ENCODE data around the gene CTSZ.

Gene CTSZ

DNA sequence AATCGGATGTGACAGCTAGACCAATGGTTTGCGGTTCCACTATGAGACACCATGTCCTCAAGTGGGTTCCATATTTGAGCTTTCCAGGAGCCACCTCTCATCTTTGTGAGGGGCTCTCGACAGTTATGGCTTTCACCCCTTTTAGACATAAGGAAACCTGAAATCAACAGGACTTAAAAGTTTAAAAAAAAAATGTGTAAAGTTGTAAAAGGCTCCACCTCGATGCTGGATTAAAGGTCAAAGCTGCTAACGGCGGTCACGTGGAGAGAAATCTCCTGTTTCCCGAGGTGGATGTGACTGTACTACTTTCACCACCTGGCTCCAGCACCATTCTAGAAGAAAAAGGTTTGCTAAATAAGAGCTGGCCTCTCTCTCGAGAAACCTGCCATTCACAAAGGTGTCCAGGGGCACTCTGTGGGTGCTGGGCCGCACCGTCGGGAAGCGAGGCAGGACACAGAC is 24.5 kb upstream of the CTSZ start:
- TF ChIP-seq, protein P1, sequence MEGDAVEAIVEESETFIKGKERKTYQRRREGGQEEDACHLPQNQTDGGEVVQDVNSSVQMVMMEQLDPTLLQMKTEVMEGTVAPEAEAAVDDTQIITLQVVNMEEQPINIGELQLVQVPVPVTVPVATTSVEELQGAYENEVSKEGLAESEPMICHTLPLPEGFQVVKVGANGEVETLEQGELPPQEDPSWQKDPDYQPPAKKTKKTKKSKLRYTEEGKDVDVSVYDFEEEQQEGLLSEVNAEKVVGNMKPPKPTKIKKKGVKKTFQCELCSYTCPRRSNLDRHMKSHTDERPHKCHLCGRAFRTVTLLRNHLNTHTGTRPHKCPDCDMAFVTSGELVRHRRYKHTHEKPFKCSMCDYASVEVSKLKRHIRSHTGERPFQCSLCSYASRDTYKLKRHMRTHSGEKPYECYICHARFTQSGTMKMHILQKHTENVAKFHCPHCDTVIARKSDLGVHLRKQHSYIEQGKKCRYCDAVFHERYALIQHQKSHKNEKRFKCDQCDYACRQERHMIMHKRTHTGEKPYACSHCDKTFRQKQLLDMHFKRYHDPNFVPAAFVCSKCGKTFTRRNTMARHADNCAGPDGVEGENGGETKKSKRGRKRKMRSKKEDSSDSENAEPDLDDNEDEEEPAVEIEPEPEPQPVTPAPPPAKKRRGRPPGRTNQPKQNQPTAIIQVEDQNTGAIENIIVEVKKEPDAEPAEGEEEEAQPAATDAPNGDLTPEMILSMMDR (IDR thresholded peaks at IDR 0.05; ENCODE audit: low read depth, low read length, missing control alignments): no peak
- no peak for DNase-seq
- H3K27me3 ChIP-seq (replicated peaks): no peaks in the 10 kb centered on the region
- in situ Hi-C loops (cut with HindIII; ENCODE audit: low pct_ligation_motif_present, low sequenced_read_pairs): no loop called here
- peak overlapping the region; percentile 69 for H3K27ac ChIP-seq
- H3K36me3 ChIP-seq (replicated peaks): peaks cover 33% of the 10 kb centered on the region
- peak overlapping the region; percentile 89 for H3K4me3 ChIP-seq (ENCODE audit: low read depth, low read length)

DNA sequence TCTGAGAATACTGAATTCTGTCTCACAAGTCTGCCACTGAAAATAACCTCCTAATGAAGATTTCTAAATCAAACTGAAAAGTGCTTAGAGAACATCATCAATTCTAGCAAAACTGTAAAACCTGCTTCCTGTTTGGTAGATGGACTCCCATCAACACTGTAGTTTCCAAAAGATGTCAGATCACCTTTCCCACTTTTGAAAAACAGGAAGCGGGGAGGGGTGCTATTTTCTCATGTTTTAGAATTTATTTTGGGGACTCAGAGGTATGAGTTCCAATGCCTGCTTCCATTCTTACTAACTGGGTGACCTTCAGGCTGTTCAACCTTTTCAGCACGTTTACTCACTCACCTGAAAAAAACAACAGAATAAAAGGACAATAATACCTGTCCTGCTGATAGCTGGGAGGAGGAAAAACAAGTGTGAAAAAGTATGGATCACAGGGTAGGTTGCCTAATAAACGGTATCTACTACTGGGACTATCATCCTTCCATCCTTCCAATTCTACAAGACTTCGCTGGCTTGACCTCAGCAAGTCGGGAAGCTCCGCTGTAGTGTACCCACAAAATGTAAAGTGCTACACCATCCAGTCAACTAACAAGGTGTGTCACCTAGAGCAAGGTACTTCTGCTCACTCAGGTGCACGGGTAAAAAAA is 24.0 kb upstream of the CTSZ start:
- H3K4me3 ChIP-seq (ENCODE audit: low read depth, low read length): peak overlapping the region; percentile 89
- H3K27ac ChIP-seq: no peak overlapping the region
- DNase-seq: no peak
- no peaks in the 10 kb centered on the region for H3K27me3 ChIP-seq (replicated peaks)
- TF ChIP-seq, protein P1 (IDR thresholded peaks at IDR 0.05; ENCODE audit: low read depth, low read length, missing control alignments): no peak
- in situ Hi-C loops (cut with HindIII; ENCODE audit: low pct_ligation_motif_present, low sequenced_read_pairs): no loop called here
- peaks cover 33% of the 10 kb centered on the region for H3K36me3 ChIP-seq (replicated peaks)

DNA sequence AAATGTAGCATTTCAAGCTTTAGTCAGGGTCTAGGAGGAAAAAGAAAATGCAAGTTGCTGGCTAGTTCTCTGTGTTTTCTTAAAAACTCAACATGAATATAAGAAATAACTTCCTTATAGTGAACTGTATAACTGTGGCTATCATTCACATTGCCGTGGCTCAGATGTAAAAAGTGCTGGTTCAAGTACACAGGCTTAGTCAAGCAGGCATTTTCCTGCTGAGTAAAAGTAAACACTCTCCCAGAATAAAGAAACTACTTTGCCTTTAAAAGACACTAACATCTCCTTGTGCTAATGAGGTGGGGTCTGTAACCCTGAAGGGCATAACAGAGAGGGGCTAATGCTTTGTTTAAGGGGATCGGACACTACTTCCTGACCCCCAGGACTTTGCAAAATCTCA is 21.8 kb upstream of the CTSZ start:
- in situ Hi-C loops (cut with HindIII; ENCODE audit: low pct_ligation_motif_present, low sequenced_read_pairs): no loop called here
- H3K27me3 ChIP-seq (replicated peaks): no peaks in the 10 kb centered on the region
- peaks cover 42% of the 10 kb centered on the region for H3K36me3 ChIP-seq (replicated peaks)
- peak overlapping the region; percentile 12 for H3K4me3 ChIP-seq (ENCODE audit: low read depth, low read length)
- no peak for DNase-seq
- TF ChIP-seq, protein P1 (IDR thresholded peaks at IDR 0.05; ENCODE audit: low read depth, low read length, missing control alignments): no peak
- H3K27ac ChIP-seq: peak overlapping the region; percentile 20

DNA sequence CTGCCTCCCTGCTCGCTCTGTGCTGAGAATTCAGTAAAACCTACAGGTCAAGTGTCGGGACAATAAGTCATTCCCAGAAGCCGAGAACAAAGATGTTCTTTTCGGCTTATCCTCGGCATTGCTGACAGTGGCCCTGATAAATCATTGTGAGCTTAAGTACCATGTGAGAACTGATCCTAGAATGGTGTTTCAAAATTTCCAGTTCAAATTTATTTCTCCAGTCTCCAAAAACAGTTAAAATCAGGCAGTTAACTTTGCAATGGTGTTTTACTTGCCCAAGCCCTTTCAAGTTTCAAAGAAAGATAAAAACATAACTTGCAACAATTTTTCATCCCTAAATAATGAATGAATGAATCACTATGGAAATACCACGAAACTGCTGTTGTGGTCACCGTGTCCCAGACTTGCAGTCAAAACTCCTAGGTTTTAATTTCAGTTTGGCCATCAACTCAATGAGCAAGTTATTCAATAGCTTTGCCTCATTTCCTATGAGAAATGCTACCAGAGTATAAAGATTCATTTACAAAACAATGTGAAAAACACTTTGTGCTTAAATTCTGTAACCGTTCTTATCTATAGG is 20.8 kb upstream of the CTSZ start:
- peak overlapping the region; percentile 5 for H3K27ac ChIP-seq
- H3K4me3 ChIP-seq (ENCODE audit: low read depth, low read length): peak overlapping the region; percentile 12
- H3K36me3 ChIP-seq (replicated peaks): peaks cover 50% of the 10 kb centered on the region
- in situ Hi-C loops (cut with HindIII; ENCODE audit: low pct_ligation_motif_present, low sequenced_read_pairs): no loop called here
- DNase-seq: peak; percentile 59
- H3K27me3 ChIP-seq (replicated peaks): no peaks in the 10 kb centered on the region
- TF ChIP-seq, protein P1 (IDR thresholded peaks at IDR 0.05; ENCODE audit: low read depth, low read length, missing control alignments): no peak

DNA sequence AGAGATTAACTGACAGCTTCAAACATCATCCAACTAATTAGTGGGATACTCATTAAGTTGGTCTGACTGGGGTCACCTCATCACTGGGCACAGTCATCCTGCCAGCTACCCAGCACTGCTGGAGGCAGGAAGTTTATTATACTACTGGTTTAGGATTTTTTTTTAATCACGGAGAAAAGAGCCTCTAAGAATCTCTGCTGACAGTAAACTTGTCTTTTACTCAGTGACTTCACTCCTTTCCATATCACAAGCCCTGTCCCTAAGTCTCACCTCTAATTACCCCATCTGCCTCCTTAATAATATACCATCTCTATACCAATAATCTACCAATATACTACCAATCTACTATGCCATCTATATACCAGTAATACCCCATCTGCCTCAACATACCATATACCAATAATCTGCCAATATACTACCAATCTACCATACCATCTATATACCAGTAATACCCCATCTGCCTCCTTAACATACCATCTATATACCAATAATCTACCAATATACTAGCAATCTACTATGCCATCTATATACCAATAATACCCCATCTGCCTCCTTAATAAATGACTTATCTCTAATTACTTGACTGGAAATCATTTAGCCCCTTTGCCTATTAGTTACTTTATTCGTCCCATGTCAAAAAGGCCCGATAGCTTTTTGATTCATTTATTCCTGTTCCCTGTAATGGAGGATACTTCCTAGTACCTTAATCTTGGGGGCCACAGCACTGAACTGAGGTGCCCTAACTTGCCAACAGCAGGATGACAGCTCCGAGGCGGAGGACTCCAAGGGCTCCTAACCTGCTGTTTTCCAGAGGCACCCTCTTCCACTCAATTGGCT is 20.1 kb upstream of the CTSZ start:
- no peaks in the 10 kb centered on the region for H3K27me3 ChIP-seq (replicated peaks)
- H3K4me3 ChIP-seq (ENCODE audit: low read depth, low read length): peak overlapping the region; percentile 12
- peaks cover 53% of the 10 kb centered on the region for H3K36me3 ChIP-seq (replicated peaks)
- no peak for DNase-seq
- TF ChIP-seq, protein P1 (IDR thresholded peaks at IDR 0.05; ENCODE audit: low read depth, low read length, missing control alignments): no peak
- no peak overlapping the region for H3K27ac ChIP-seq
- in situ Hi-C loops (cut with HindIII; ENCODE audit: low pct_ligation_motif_present, low sequenced_read_pairs): no loop called here

All from brain microvascular endothelial cell (primary cell).